Common myeloid progenitor, CD34-positive (primary cell): Measurements from ENCODE around the gene PEF1.

ENCODE experiments used
- CTCF ChIA-PET: fragments of 350-600 bp; sonication (Branson Sonifier 250); formaldehyde crosslinking; loops from one replicate; lab custom pipeline; 2021; ENCODE audit warnings: antibody characterized with exemption; lab: Charles Lee
- POLR2A ChIA-PET: fragments of 350-600 bp; sonication (Branson Sonifier 250); formaldehyde crosslinking; loops from one replicate; lab custom pipeline; 2021; ENCODE audit warnings: antibody characterized with exemption; lab: Charles Lee
- DNase-seq, 3 donors: peaks; one replicate each; pipeline versions ENCODE4 v3.0.0 to v3.0.0-alpha.2; 2013
- H3K27ac ChIP-seq, 2 experiments: 1 replicate in 1 of 2; 2 replicates in 1 of 2; pipeline ENCODE4 v1.7.0; 2013; ENCODE audit warnings: inconsistent platforms in 2 of 2, low read length in 2 of 2, mild to moderate bottlenecking in 2 of 2, low read depth in 1 of 2, moderate library complexity in 1 of 2; ENCODE audit not compliant: severe bottlenecking in 2 of 2, insufficient read depth in 1 of 2, poor library complexity in 1 of 2
- H3K27me3 ChIP-seq, 5 experiments: replicated peaks in 2 of 5; 1 replicate in 3 of 5; 2 replicates in 2 of 5; pipeline versions ENCODE4 v1.6.1 to v1.7.0; 2013; ENCODE audit warnings: low read length in 4 of 5, mild to moderate bottlenecking in 2 of 5, moderate library complexity in 2 of 5, inconsistent platforms in 1 of 5; ENCODE audit not compliant: insufficient read depth in 5 of 5, control insufficient read depth in 4 of 5
- H3K36me3 ChIP-seq, 4 experiments: 1 replicate in 2 of 4; 2 replicates in 2 of 4; pipeline versions ENCODE4 v1.6.1 to v1.7.0; 2013; ENCODE audit warnings: low read length in 3 of 4, control low read depth in 1 of 4, mild to moderate bottlenecking in 1 of 4; ENCODE audit not compliant: control insufficient read depth in 4 of 4, insufficient read depth in 4 of 4
- H3K4me1 ChIP-seq, 4 experiments: 1 replicate in 3 of 4; 2 replicates in 1 of 4; pipeline versions ENCODE4 v1.6.1 to v1.7.1; 2013; ENCODE audit warnings: low read length in 3 of 4, mild to moderate bottlenecking in 3 of 4, control low read depth in 1 of 4, inconsistent platforms in 1 of 4, moderate library complexity in 1 of 4; ENCODE audit not compliant: control insufficient read depth in 4 of 4, insufficient read depth in 4 of 4; ENCODE audit errors: control extremely low read depth in 1 of 4
- H3K4me3 ChIP-seq, 7 experiments: 1 replicate in 4 of 7; 2 replicates in 3 of 7; pipeline versions ENCODE4 v1.5.1 to v1.7.0; 2013; ENCODE audit warnings: mild to moderate bottlenecking in 7 of 7, low read length in 6 of 7, moderate library complexity in 6 of 7, inconsistent platforms in 2 of 7, low read depth in 2 of 7, control low read depth in 1 of 7; ENCODE audit not compliant: insufficient read depth in 4 of 7, control insufficient read depth in 1 of 7; ENCODE audit errors: extremely low read depth in 1 of 7
- H3K9me3 ChIP-seq, 5 experiments: 1 replicate in 4 of 5; 2 replicates in 1 of 5; pipeline versions ENCODE4 v1.6.1 to v1.7.1; 2013; ENCODE audit warnings: low read length in 4 of 5, mild to moderate bottlenecking in 2 of 5, inconsistent platforms in 1 of 5, low read depth in 1 of 5, moderate library complexity in 1 of 5; ENCODE audit not compliant: control insufficient read depth in 4 of 5, insufficient read depth in 2 of 5; ENCODE audit errors: control extremely low read depth in 1 of 5
- WGBS: methylation state at CpG from one replicate; pipeline ENCODE4 v1.1.5; 2013; ENCODE audit not compliant: insufficient coverage; 5-methylcytosine and 5-hydroxymethylcytosine counted together

The PEF1 gene

DNA sequence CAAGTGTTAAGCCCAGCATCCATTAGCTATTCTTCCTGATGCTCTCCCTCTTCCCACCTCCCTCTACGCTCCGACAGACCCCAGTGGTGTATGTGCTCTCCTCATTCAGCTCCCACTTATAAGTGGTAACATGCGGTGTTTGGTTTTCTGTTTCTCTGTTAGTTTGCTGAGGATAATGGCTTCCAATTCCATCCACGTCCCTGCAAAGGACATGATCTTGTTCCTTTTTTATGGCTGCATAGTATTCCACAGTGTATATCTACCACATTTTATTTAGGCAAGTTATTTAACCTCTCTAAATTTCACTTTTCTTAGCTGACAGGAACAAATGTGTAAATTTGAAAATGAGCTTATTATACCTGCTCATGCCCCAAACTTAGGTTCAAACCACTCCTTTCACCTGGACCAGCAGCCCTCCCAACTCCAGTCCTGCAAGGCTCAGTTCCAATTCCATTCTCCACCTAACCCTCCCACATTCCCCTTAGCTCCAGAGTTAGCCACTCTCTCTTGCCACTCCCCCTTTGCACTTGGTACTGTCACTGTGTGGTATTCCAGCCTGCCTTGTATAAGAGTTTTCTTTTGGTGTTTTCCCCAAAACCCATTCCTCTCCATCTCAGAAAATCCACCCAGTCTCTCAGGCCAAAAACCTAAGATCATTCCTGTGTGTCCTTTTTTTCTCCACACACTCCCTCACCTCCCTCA lies 1.7 kb upstream of the PEF1 start:
- ChIA-PET POLR2A (no interaction called here), CTCF (interaction anchor here (1.5 to 2.5 kb wide), 5 partner anchors 9 to 68 kb away, joined by 4 to 8 read pairs (median 8); no protein-coding TSS in a partner anchor)
- peaks cover 6 to 22% (median 18%) of the 10 kb centered on the region in 4 experiments for H3K4me1 ChIP-seq
- DNase-seq: no peak
- H3K27me3 ChIP-seq: no peaks in the 10 kb centered on the region
- no peak overlapping the region for H3K27ac ChIP-seq
- WGBS: no CpG with 5 or more reads among the region's 4 CpGs
- H3K9me3 ChIP-seq: no peaks in the 10 kb centered on the region
- no peak overlapping the region for H3K4me3 ChIP-seq
- H3K36me3 ChIP-seq: peaks cover 0 to 3% (median 0%) of the 10 kb centered on the region in 4 experiments

DNA sequence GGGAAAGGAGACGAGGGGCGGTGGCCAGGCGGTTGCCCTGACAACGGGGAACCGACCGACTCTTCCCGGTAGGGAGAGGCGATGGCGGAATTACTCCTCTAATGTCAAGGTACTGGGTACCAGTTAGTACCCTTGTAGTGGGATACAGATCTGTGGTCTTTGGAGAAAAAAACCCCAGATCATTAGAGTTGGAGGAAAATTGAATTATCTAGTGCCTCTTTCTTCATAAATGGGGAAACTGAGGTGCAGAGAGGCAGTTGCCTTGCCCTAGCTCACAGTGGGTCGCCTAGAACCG lies 545 bp upstream of the PEF1 start:
- no peaks in the 10 kb centered on the region for H3K27me3 ChIP-seq
- no peak for DNase-seq
- peaks cover 7 to 23% (median 20%) of the 10 kb centered on the region in 4 experiments for H3K4me1 ChIP-seq
- ChIA-PET CTCF (interaction anchor here (0.6 to 3.2 kb wide), 9 partner anchors 12 to 251 kb away, joined by 3 to 29 read pairs (median 4); no protein-coding TSS in a partner anchor), POLR2A (interaction anchor here (0.7 to 1.4 kb wide), 8 partner anchors 14 to 299 kb away, joined by 3 to 4 read pairs (median 3); no protein-coding TSS in a partner anchor)
- H3K9me3 ChIP-seq: no peaks in the 10 kb centered on the region
- 0% methylated on average over 11 of the region's 11 CpGs for WGBS
- peak overlapping the region; percentile 82 to 100 (median 92) for H3K4me3 ChIP-seq
- H3K36me3 ChIP-seq: peaks cover 0 to 3% (median 0%) of the 10 kb centered on the region in 4 experiments
- peak overlapping the region; percentile 99 for H3K27ac ChIP-seq

DNA sequence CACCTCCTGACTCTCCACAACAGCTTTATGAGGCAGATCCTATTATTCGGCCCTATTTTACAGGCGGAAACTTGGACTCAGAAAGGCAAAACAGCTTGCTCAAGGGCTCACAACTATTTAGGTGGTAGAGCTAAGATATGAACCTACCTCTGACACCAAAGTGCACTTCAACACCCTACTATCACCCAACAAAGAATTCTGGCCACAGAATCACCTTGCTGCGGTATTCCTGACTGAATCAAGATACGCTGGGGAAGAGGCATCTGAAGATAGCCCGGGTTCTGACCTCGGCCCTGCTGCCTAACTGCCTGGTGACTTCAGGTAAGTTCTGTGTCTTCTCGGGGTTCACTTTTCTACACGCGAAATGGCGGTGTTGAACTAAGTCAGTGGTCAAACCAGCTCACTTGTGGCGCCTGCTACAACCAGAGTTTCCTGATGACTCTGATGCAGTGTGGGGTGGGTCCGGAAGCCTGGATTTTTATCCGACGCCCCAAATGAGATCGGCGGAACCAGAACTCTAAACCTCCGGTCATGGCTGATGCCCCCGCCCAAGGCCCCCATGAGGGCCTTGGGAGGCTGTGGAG lies 608 bp downstream of the PEF1 start:
- Histone ChIP-seq H3K27me3 (no peaks in the 10 kb centered on the region), H3K4me1 (peaks cover 11 to 35% (median 28%) of the 10 kb centered on the region in 4 experiments), H3K4me3 (peak overlapping the region; percentile 82 to 100 (median 92)), H3K27ac (peak overlapping the region; percentile 99), H3K9me3 (no peaks in the 10 kb centered on the region), H3K36me3 (peaks cover 0 to 3% (median 0%) of the 10 kb centered on the region in 4 experiments)
- ChIA-PET POLR2A (interaction anchor here (0.6 to 1.4 kb wide), 6 partner anchors 9 to 300 kb away, joined by 3 to 5 read pairs (median 3); no protein-coding TSS in a partner anchor), CTCF (interaction anchor here (0.7 to 3.2 kb wide), 6 partner anchors 11 to 249 kb away, joined by 3 to 29 read pairs (median 4); no protein-coding TSS in a partner anchor)
- DNase-seq: no peak
- WGBS: 0% methylated on average over 14 of the region's 18 CpGs

DNA sequence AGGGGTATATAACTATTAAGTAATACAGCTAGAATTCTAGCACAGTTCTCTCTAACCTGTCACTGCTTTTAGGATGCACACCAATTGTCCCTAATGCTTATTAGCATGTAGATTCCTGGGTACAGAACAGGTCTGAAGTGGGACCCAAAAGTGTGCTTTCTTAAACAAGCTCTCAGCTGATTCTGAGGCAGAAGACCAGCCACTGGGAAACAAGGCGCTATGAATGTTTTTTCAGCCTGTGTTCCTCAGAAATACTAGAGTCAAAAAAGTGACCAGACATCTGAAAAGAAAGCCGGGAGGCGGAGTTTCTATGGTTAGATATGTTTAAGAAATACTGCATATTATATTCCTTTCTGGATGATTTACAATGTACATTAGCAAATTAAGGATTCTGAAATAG lies 1.8 kb downstream of the PEF1 start:
- H3K4me3 ChIP-seq: no peak overlapping the region
- no peaks in the 10 kb centered on the region for H3K27me3 ChIP-seq
- no peak overlapping the region for H3K27ac ChIP-seq
- DNase-seq: no peak
- no CpG with 5 or more reads among the region's 3 CpGs for WGBS
- H3K4me1 ChIP-seq: peaks cover 11 to 44% (median 28%) of the 10 kb centered on the region in 4 experiments
- ChIA-PET CTCF (interaction anchor here (0.7 to 3.2 kb wide), 4 partner anchors 10 to 78 kb away, joined by 3 to 29 read pairs (median 4); no protein-coding TSS in a partner anchor), POLR2A (no interaction called here)
- peaks cover 0 to 3% (median 0%) of the 10 kb centered on the region in 4 experiments for H3K36me3 ChIP-seq
- H3K9me3 ChIP-seq: no peaks in the 10 kb centered on the region

DNA sequence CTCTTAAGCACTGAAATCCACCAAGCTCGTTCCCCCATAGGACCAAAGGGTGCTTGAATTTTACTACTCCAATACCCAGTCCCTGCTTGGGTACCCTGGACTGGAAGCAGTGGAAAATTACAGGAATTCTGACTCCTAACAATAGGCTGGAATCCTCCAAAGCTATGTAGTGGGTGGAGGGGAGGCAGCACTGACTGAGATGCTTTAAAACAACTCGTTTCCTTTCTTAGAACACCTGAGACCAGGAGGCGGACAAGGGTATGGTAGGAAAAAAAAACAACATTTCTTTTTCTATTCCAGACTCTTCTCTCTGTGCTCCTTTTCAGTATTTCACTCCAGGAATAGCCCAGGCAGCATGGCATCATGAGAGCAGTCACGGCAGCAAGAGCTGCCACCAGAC lies 2.3 kb downstream of the PEF1 start:
- no peaks in the 10 kb centered on the region for H3K27me3 ChIP-seq
- H3K36me3 ChIP-seq: peaks cover 0 to 3% (median 0%) of the 10 kb centered on the region in 4 experiments
- no peak for DNase-seq
- ChIA-PET POLR2A (no interaction called here), CTCF (interaction anchor here (1.6 to 3.2 kb wide), 2 partner anchors 9 to 21 kb away, joined by 3 to 29 read pairs; no protein-coding TSS in a partner anchor)
- no peak overlapping the region for H3K27ac ChIP-seq
- no peak overlapping the region for H3K4me3 ChIP-seq
- H3K9me3 ChIP-seq: no peaks in the 10 kb centered on the region
- H3K4me1 ChIP-seq: peaks cover 11 to 44% (median 28%) of the 10 kb centered on the region in 4 experiments
- 100% methylated on average over 2 of the region's 4 CpGs for WGBS

DNA sequence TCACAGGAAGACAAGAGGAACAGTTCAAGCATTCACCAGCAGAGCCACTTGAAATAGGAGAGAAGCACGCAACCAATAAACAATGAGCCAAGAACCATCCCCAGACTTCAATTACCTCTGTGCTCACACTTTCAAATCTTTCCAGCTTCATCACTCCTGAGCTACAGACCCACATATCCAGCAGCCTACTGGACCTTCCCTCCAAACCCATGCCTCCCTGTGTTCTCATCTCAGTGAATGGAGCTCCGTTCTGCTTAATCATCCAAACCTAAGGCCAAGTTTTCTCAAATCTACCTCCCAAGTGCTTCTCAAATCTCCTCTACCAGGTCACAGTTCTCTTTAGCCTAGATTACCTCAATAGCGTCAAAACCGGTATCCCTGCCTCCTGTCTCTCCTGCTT lies 3.7 kb downstream of the PEF1 start:
- ChIA-PET CTCF (interaction anchor here (0.8 to 2.9 kb wide), 6 partner anchors 53 to 219 kb away, joined by 3 to 9 read pairs (median 4); no protein-coding TSS in a partner anchor), POLR2A (no interaction called here)
- no peak for DNase-seq
- H3K4me3 ChIP-seq: no peak overlapping the region
- 94% methylated on average over 3 of the region's 4 CpGs for WGBS
- H3K27ac ChIP-seq: no peak overlapping the region
- peaks cover 0 to 3% (median 0%) of the 10 kb centered on the region in 4 experiments for H3K36me3 ChIP-seq
- H3K4me1 ChIP-seq: peaks cover 11 to 48% (median 28%) of the 10 kb centered on the region in 4 experiments
- no peaks in the 10 kb centered on the region for H3K9me3 ChIP-seq
- no peaks in the 10 kb centered on the region for H3K27me3 ChIP-seq
